Right lobe of liver (tissue), 4 donors: ENCODE measurements around the gene BBX.

Source experiments
- CTCF ChIP-seq, 4 donors: fragments of 200-600 bp in 3 of 4; fragments of 450-650 bp in 1 of 4; IDR thresholded peaks; one replicate each; pipeline versions ENCODE4 v1.5.1 to v1.8.0; 2016 to 2022; ENCODE audit warnings: antibody characterized with exemption in 4 of 4, mild to moderate bottlenecking in 2 of 4
- POLR2A ChIP-seq: fragments of 450-650 bp; IDR thresholded peaks from one replicate; pipeline ENCODE4 v1.6.1; 2017; ENCODE audit warnings: antibody characterized with exemption, mild to moderate bottlenecking
- donor health status: DM: no; HTN: no; CAD: no.
- donor health status: DM: no; HTN: no; CAD: no.
- donor health status: DM: no; HTN: yes; CAD: no.

GRCh38 chr3:107816107-107816506 lies 293.3 kb downstream of the BBX start:
- TF ChIP-seq CTCF (IDR thresholded peaks at IDR 0.05) (no peak), POLR2A (no peak)
